Left ventricle myocardium inferior (tissue), 1 donor: ENCODE measurements around the gene ARHGEF12. TPM values are rescaled to one million over a fixed set of nuclear protein-coding genes. Genes with fewer than 3 reads are reported as not detected.

Experiments used
- DNase-seq: peaks from one replicate; pipeline ENCODE4 v3.0.0-alpha.2; 2020
- H3K27ac ChIP-seq: fragments of 200-600 bp; replicated peaks from 2 replicates; pipeline ENCODE4 v1.8.0; 2021
- H3K27me3 ChIP-seq: fragments of 200-600 bp; 2 replicates; pipeline ENCODE4 v1.8.0; 2021; ENCODE audit warnings: low read depth
- H3K36me3 ChIP-seq: fragments of 200-600 bp; 2 replicates; pipeline ENCODE4 v1.8.0; 2021
- H3K4me1 ChIP-seq: fragments of 200-600 bp; 2 replicates; pipeline ENCODE4 v1.8.0; 2021
- H3K4me3 ChIP-seq: fragments of 200-600 bp; 2 replicates; pipeline ENCODE4 v1.8.0; 2021; ENCODE audit warnings: mild to moderate bottlenecking, moderate library complexity
- H3K9me3 ChIP-seq: fragments of 200-600 bp; replicated peaks from 2 replicates; pipeline ENCODE4 v1.8.0; 2021
- CTCF ChIP-seq: fragments of 200-600 bp; IDR thresholded peaks from 2 replicates; pipeline ENCODE4 v1.8.0; 2021; ENCODE audit warnings: antibody characterized with exemption, mild to moderate bottlenecking, borderline replicate concordance
- intact Hi-C: fragments of 100-400 bp; cut with micrococcal nuclease; formaldehyde crosslinking; loops from one replicate; pipeline ENCODE4 v1.11.0; 2022
- total RNA-seq: library from RNA; stranded (reverse); fragmentation: NEBNext Ultra II Directional; extraction: Animal tissue kit (Norgen Biotek cat#: 25700); gene quantifications from one replicate; pipeline ENCODE4 v1.2.1, GENCODE V29; 2021
- donor health status: DM: no; HTN: yes; CAD: no; lungs with severe emphysema.

Gene ARHGEF12
- total RNA-seq, 1 donor from 2014 or later = 92.9 TPM

GRCh38 chr11:120294096-120294495 is 42.1 kb upstream of the ARHGEF12 start:
- no peak overlapping the region for H3K4me3 ChIP-seq
- no peak for DNase-seq
- intact Hi-C loops = no loop called here
- H3K36me3 ChIP-seq = no peaks in the 10 kb centered on the region
- no peaks in the 10 kb centered on the region for H3K4me1 ChIP-seq
- no peak for TF ChIP-seq CTCF
- H3K27me3 ChIP-seq = peaks cover 73% of the 10 kb centered on the region
- H3K9me3 ChIP-seq = no peaks in the 10 kb centered on the region
- H3K27ac ChIP-seq = no peak overlapping the region

GRCh38 chr11:120295099-120295498 is 41.1 kb upstream of the ARHGEF12 start:
- Histone ChIP-seq H3K27me3 (peaks cover 80% of the 10 kb centered on the region), H3K36me3 (no peaks in the 10 kb centered on the region), H3K4me1 (peaks cover 5% of the 10 kb centered on the region), H3K27ac (no peak overlapping the region), H3K9me3 (no peaks in the 10 kb centered on the region), H3K4me3 (no peak overlapping the region)
- TF ChIP-seq CTCF = no peak
- intact Hi-C loops = no loop called here
- no peak for DNase-seq

- Histone ChIP-seq H3K9me3 (no peaks in the 10 kb centered on the region), H3K27ac (no peak overlapping the region), H3K36me3 (no peaks in the 10 kb centered on the region), H3K4me1 (peaks cover 6% of the 10 kb centered on the region), H3K4me3 (no peak overlapping the region), H3K27me3 (peaks cover 80% of the 10 kb centered on the region)
- DNase-seq = no peak
- no peak for TF ChIP-seq CTCF
- intact Hi-C loops = no loop called here
Observed at GRCh38 chr11:120296554-120296953, 39.7 kb upstream of the ARHGEF12 start.

- H3K9me3 ChIP-seq = no peaks in the 10 kb centered on the region
- TF ChIP-seq CTCF = no peak
- intact Hi-C loops = no loop called here
- peaks cover 61% of the 10 kb centered on the region for H3K27me3 ChIP-seq
- no peaks in the 10 kb centered on the region for H3K36me3 ChIP-seq
- H3K4me3 ChIP-seq = no peak overlapping the region
- no peak overlapping the region for H3K27ac ChIP-seq
- DNase-seq = no peak
- peaks cover 6% of the 10 kb centered on the region for H3K4me1 ChIP-seq
Observed at GRCh38 chr11:120298461-120298860, 37.8 kb upstream of the ARHGEF12 start.

GRCh38 chr11:120302001-120302805 is 34.0 kb upstream of the ARHGEF12 start:
- no peaks in the 10 kb centered on the region for H3K36me3 ChIP-seq
- TF ChIP-seq CTCF = no peak
- DNase-seq = no peak
- H3K27ac ChIP-seq = no peak overlapping the region
- intact Hi-C loops = loop anchor here (5.0 kb wide), 2 partner anchors 70 to 130 kb away; no protein-coding TSS in a partner anchor
- H3K4me1 ChIP-seq = peaks cover 6% of the 10 kb centered on the region
- H3K9me3 ChIP-seq = no peaks in the 10 kb centered on the region
- no peak overlapping the region for H3K4me3 ChIP-seq
- H3K27me3 ChIP-seq = peaks cover 40% of the 10 kb centered on the region
